HG02798 (cell line): ENCODE results near the gene ADCY5.

Experiments used
- ATAC-seq: cut with Tn5 transposase; IDR thresholded peaks from one replicate; pipeline ENCODE4 v1.9.1; 2021; ENCODE audit warnings: mild to moderate bottlenecking; ENCODE audit not compliant: unreplicated experiment, poor library complexity

ADCY5 gene

GRCh38 chr3:123431658-123432324 lies 17.1 kb downstream of the ADCY5 start:
- no peak for ATAC-seq

- ATAC-seq, result no peak
Measured at GRCh38 chr3:123431007-123431657, 17.8 kb downstream of the ADCY5 start.

- ATAC-seq, result no peak
Measured at GRCh38 chr3:123430266-123430665, 18.6 kb downstream of the ADCY5 start.

GRCh38 chr3:123429362-123430125 lies 19.3 kb downstream of the ADCY5 start:
- ATAC-seq, result no peak

- ATAC-seq, result no peak
Measured at GRCh38 chr3:123424999-123425712, 23.7 kb downstream of the ADCY5 start.

GRCh38 chr3:123424321-123424998 lies 24.4 kb downstream of the ADCY5 start:
- ATAC-seq, result no peak

GRCh38 chr3:123423806-123424205 lies 25.1 kb downstream of the ADCY5 start:
- ATAC-seq, result no peak

GRCh38 chr3:123423031-123423430 lies 25.9 kb downstream of the ADCY5 start:
- no peak for ATAC-seq

- ATAC-seq, result no peak
Measured at GRCh38 chr3:123422457-123422856, 26.4 kb downstream of the ADCY5 start.

GRCh38 chr3:123421353-123422174 lies 27.3 kb downstream of the ADCY5 start:
- ATAC-seq, result no peak

- ATAC-seq, result no peak
Measured at GRCh38 chr3:123420416-123420968, 28.4 kb downstream of the ADCY5 start.

GRCh38 chr3:123419850-123420297 lies 29.0 kb downstream of the ADCY5 start:
- no peak for ATAC-seq

GRCh38 chr3:123419181-123419849 lies 29.6 kb downstream of the ADCY5 start:
- no peak for ATAC-seq

GRCh38 chr3:123416647-123417046 lies 32.2 kb downstream of the ADCY5 start:
- no peak for ATAC-seq

- no peak for ATAC-seq
Measured at GRCh38 chr3:123416173-123416572, 32.7 kb downstream of the ADCY5 start.

- ATAC-seq, result no peak
Measured at GRCh38 chr3:123414973-123415775, 33.7 kb downstream of the ADCY5 start.

GRCh38 chr3:123412811-123413604 lies 35.9 kb downstream of the ADCY5 start:
- ATAC-seq, result no peak
